Measurements from ENCODE around the gene RBBP4. TPM values are rescaled to one million over a fixed set of nuclear protein-coding genes. Genes with fewer than 3 reads are reported as not detected.
"Not testable (repeated sequence)": the region's sequence is repeated elsewhere in the genome, so short reads cannot be mapped to it uniquely, and the experiment has no call there.

RBBP4 gene
- total and polyA plus RNA-seq, 2 experiments from 2014 or later = 72.4 to 109 TPM

DNA sequence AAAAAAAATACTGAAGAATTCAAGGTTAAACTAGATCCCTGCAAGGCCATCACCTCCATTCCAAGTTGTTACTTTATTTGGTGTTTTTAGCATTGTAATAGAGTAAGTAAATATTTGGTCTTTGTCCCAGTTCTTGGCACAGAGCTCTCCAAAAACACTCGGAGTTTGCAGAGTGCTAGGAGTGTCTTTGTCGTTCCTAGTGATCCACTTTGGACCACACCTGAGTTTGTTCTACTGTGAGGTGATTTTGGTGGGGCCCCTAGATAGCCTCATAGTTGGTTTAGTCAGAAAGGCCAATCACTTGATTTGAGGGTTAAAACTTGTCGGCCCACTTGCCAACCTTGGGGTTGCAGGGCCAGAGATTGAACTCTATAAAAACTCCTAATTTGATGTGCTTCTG, 25.9 kb downstream of the RBBP4 start:
- H3F3A ChIP-seq (ENCODE audit: insufficient read depth) = peaks cover 44% of the 10 kb centered on the region
- no peaks in the 10 kb centered on the region for H3K4me1 ChIP-seq (ENCODE audit: insufficient read depth)
- peaks cover 3% of the 10 kb centered on the region; the same call in 1 of the 2 replicates for H3K79me2 ChIP-seq (ENCODE audit: insufficient read depth)
- no peaks in the 10 kb centered on the region for H3K9me2 ChIP-seq (ENCODE audit: insufficient read depth)
- in situ Hi-C loops (cut with MboI) = no loop called here
- WGBS, 2 experiments (ENCODE audit: low coverage in 1 of 2, low lambda C conversion rate in 2 of 2, missing lambda C conversion rate in 2 of 2) = 51 to 53% methylated on average over 3 of the region's 3 CpGs
- H3K9ac ChIP-seq = no peak overlapping the region
- H3K4me2 ChIP-seq (ENCODE audit: unreplicated experiment) = no peak overlapping the region
- DNase-seq = no peak
- TF ChIP-seq EZH2 (IDR thresholded peaks at IDR 0.05; ENCODE audit: insufficient read depth, poor library complexity, severe bottlenecking) (no peak), EZH2phosphoT487 (IDR thresholded peaks at IDR 0.05; ENCODE audit: insufficient read depth, low read depth) (no peak)
- no peaks in the 10 kb centered on the region for H4K20me1 ChIP-seq (ENCODE audit: insufficient read depth)
- no peak overlapping the region for H3K27ac ChIP-seq
- no peak overlapping the region for H2AFZ ChIP-seq
- H3K9me3 ChIP-seq (ENCODE audit: low read depth) = no peaks in the 10 kb centered on the region
- no peak overlapping the region for H3K4me3 ChIP-seq
- H3K27me3 ChIP-seq (replicated peaks; ENCODE audit: insufficient read depth) = no peaks in the 10 kb centered on the region
- peaks cover 51% of the 10 kb centered on the region for H3K36me3 ChIP-seq (ENCODE audit: low read depth)

DNA sequence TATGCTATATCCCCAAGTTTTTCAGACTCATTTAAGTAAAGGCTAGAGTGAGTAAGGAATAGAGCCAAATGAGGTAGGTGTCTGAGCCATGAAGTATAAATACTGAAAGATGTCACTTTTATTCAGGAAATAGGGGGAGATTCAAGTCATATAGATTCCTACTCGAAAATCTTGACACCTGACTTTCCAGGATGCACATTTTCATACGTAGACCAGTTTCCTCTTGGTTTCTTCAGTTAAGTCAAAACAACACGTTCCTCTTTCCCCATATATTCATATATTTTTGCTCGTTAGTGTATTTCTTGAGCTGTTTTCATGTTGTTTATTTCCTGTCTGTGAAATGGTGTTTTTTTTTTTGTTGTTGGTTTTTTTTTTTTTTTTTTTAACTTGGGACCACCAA, 29.0 kb downstream of the RBBP4 start:
- H3K4me2 ChIP-seq (ENCODE audit: unreplicated experiment); H2AFZ ChIP-seq; H3K9me2 ChIP-seq (ENCODE audit: insufficient read depth); in situ Hi-C loops (cut with MboI); H4K20me1 ChIP-seq (ENCODE audit: insufficient read depth); H3K27me3 ChIP-seq (replicated peaks; ENCODE audit: insufficient read depth); H3K79me2 ChIP-seq (ENCODE audit: insufficient read depth); H3K27ac ChIP-seq; H3K9ac ChIP-seq; DNase-seq; H3K9me3 ChIP-seq (ENCODE audit: low read depth); H3K4me3 ChIP-seq: not testable (repeated sequence)
- H3K36me3 ChIP-seq (ENCODE audit: low read depth) = peaks cover 56% of the 10 kb centered on the region
- H3K4me1 ChIP-seq (ENCODE audit: insufficient read depth) = peaks cover 12% of the 10 kb centered on the region
- H3F3A ChIP-seq (ENCODE audit: insufficient read depth) = peaks cover 64% of the 10 kb centered on the region
- 96 to 97% methylated on average over 4 of the region's 4 CpGs for WGBS, 2 experiments (ENCODE audit: low coverage in 1 of 2, low lambda C conversion rate in 2 of 2, missing lambda C conversion rate in 2 of 2)

DNA sequence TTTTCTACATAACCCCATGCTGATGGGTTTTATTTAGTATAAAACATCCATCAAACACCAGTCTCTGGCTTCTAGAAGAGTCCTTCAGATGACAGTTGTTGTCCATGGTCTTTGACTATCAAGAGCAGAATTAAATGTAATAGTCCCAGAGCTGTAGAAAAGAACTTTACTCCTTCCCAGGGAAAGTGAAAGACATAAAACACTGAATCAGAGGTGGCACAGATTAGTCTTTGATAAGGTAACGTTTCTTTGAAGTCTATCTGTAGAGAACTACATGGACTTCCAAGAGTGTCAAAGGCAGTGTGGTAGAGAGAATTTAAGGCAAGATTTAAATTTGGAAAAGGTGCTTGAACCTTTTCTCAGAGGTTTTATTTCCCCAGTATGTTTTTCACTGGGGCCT, 29.6 kb downstream of the RBBP4 start:
- WGBS, 2 experiments (ENCODE audit: low coverage in 1 of 2, low lambda C conversion rate in 2 of 2, missing lambda C conversion rate in 2 of 2) = 94 to 96% methylated on average over 1 of the region's 1 CpG
- Histone ChIP-seq H3K9me3 (ENCODE audit: low read depth) (no peaks in the 10 kb centered on the region), H3K4me3 (no peak overlapping the region), H3K9ac (no peak overlapping the region), H3K4me2 (ENCODE audit: unreplicated experiment) (no peak overlapping the region), H2AFZ (no peak overlapping the region), H3K27ac (no peak overlapping the region), H3K36me3 (ENCODE audit: low read depth) (peaks cover 62% of the 10 kb centered on the region), H3K27me3 (replicated peaks; ENCODE audit: insufficient read depth) (no peaks in the 10 kb centered on the region), H3K4me1 (ENCODE audit: insufficient read depth) (peaks cover 12% of the 10 kb centered on the region), H4K20me1 (ENCODE audit: insufficient read depth) (no peaks in the 10 kb centered on the region), H3F3A (ENCODE audit: insufficient read depth) (peaks cover 70% of the 10 kb centered on the region), H3K79me2 (ENCODE audit: insufficient read depth) (peaks cover 12% of the 10 kb centered on the region), H3K9me2 (ENCODE audit: insufficient read depth) (no peaks in the 10 kb centered on the region)
- in situ Hi-C loops (cut with MboI) = no loop called here
- DNase-seq = no peak
- TF ChIP-seq EZH2 (IDR thresholded peaks at IDR 0.05; ENCODE audit: insufficient read depth, poor library complexity, severe bottlenecking) (no peak), EZH2phosphoT487 (IDR thresholded peaks at IDR 0.05; ENCODE audit: insufficient read depth, low read depth) (no peak)

DNA sequence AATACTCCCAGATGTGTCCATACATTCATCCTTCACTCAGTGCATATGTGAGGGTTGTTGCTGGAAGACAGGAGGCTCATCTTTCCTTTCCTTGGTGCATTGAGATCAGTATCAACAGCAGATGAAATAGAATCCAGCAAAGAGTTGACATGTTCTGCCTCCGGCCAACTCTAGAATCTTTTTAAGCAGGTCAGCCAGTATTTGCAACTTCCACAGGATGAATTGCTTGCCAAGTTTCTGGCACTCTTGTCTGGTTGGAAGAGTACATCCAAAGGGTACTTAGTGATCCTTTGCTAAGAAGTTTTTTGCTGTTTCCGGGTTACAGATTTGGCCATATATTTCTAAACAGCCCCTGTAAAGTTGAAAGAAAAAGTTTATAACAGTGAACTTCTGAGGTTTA, 30.5 kb downstream of the RBBP4 start:
- in situ Hi-C loops (cut with MboI) = no loop called here
- peaks cover 12% of the 10 kb centered on the region for H3K4me1 ChIP-seq (ENCODE audit: insufficient read depth)
- H3K9me2 ChIP-seq (ENCODE audit: insufficient read depth) = no peaks in the 10 kb centered on the region
- no peaks in the 10 kb centered on the region for H4K20me1 ChIP-seq (ENCODE audit: insufficient read depth)
- no peaks in the 10 kb centered on the region for H3K9me3 ChIP-seq (ENCODE audit: low read depth)
- peaks cover 17% of the 10 kb centered on the region for H3K79me2 ChIP-seq (ENCODE audit: insufficient read depth)
- no peak overlapping the region for H3K4me2 ChIP-seq (ENCODE audit: unreplicated experiment)
- peaks cover 65% of the 10 kb centered on the region for H3K36me3 ChIP-seq (ENCODE audit: low read depth)
- WGBS, 2 experiments (ENCODE audit: low coverage in 1 of 2, low lambda C conversion rate in 2 of 2, missing lambda C conversion rate in 2 of 2) = 6 to 19% methylated on average over 2 of the region's 2 CpGs
- H3K27ac ChIP-seq = no peak overlapping the region
- H3K4me3 ChIP-seq = no peak overlapping the region
- H2AFZ ChIP-seq = no peak overlapping the region
- no peak for DNase-seq
- peaks cover 77% of the 10 kb centered on the region for H3F3A ChIP-seq (ENCODE audit: insufficient read depth)
- H3K27me3 ChIP-seq (replicated peaks; ENCODE audit: insufficient read depth) = no peaks in the 10 kb centered on the region
- H3K9ac ChIP-seq = no peak overlapping the region
- no peak for TF ChIP-seq EZH2phosphoT487 (IDR thresholded peaks at IDR 0.05; ENCODE audit: insufficient read depth, low read depth)
- no peak for TF ChIP-seq EZH2 (IDR thresholded peaks at IDR 0.05; ENCODE audit: insufficient read depth, poor library complexity, severe bottlenecking)

DNA sequence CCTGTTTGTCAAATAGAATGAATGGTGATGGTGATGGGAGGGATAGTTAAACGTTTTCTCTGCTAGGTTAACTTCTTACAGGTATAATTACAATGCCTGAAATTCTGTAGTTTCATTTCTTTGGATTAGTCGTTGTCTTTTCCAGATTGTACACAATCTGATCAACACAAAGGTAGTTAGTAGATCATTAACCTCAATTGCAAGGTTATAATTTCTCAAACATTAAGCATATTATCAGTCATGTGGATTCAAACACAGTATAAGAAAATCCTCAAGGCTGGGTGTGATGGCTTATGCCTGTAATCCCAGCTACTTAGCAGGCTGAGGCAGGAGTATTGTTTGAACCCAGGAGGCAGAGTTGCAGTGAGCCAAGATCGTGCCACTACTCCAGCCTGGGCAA, 31.0 kb downstream of the RBBP4 start:
- in situ Hi-C loops (cut with MboI) = no loop called here
- H3K4me3 ChIP-seq = no peak overlapping the region
- no peaks in the 10 kb centered on the region for H3K27me3 ChIP-seq (replicated peaks; ENCODE audit: insufficient read depth)
- H3K27ac ChIP-seq = no peak overlapping the region
- H3K79me2 ChIP-seq (ENCODE audit: insufficient read depth) = peaks cover 22% of the 10 kb centered on the region
- peaks cover 69% of the 10 kb centered on the region for H3K36me3 ChIP-seq (ENCODE audit: low read depth)
- H3K4me1 ChIP-seq (ENCODE audit: insufficient read depth) = peaks cover 12% of the 10 kb centered on the region
- TF ChIP-seq EZH2phosphoT487 (IDR thresholded peaks at IDR 0.05; ENCODE audit: insufficient read depth, low read depth) = no peak
- no peak for TF ChIP-seq EZH2 (IDR thresholded peaks at IDR 0.05; ENCODE audit: insufficient read depth, poor library complexity, severe bottlenecking)
- no peak overlapping the region for H3K9ac ChIP-seq
- no peak overlapping the region for H2AFZ ChIP-seq
- 84 to 85% methylated on average over 3 of the region's 3 CpGs for WGBS, 2 experiments (ENCODE audit: low coverage in 1 of 2, low lambda C conversion rate in 2 of 2, missing lambda C conversion rate in 2 of 2)
- no peaks in the 10 kb centered on the region for H4K20me1 ChIP-seq (ENCODE audit: insufficient read depth)
- no peak for DNase-seq
- no peaks in the 10 kb centered on the region for H3K9me2 ChIP-seq (ENCODE audit: insufficient read depth)
- no peak overlapping the region for H3K4me2 ChIP-seq (ENCODE audit: unreplicated experiment)
- peaks cover 76% of the 10 kb centered on the region for H3F3A ChIP-seq (ENCODE audit: insufficient read depth)
- H3K9me3 ChIP-seq (ENCODE audit: low read depth) = no peaks in the 10 kb centered on the region
